22Rv1 (cell line): ENCODE measurements around the gene CENPQ.

Experiments used
- ZFX ChIP-seq: fragments of 450-650 bp; IDR thresholded peaks from 2 replicates; pipeline ENCODE4 v1.6.1; 2017; ENCODE audit warnings: antibody characterized with exemption, borderline replicate concordance
- TF ChIP-seq, protein P1 (sequence below): fragments of 450-650 bp; IDR thresholded peaks from 2 replicates; pipeline ENCODE4 v1.5.1; 2017; ENCODE audit warnings: mild to moderate bottlenecking

DNA sequence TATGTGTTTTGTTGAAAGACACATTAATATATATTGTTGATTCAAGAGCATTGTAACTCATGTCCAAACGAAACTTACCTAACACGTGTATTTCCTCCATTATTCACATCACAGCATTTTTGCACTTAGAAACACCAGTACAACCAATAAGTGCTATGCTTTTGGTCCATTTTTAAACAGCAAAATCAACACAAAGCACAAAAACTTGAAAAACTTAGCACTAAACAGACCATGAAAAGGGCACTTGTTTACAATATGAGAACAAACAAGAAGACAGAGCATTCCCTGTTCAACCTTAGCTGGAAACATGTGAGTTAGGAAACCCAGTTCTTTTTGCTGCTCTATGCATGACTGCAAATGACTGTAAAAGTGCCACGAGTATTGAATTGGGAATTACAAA lies 46.2 kb downstream of the CENPQ start:
- no peak for TF ChIP-seq ZFX
- TF ChIP-seq, protein P1, sequence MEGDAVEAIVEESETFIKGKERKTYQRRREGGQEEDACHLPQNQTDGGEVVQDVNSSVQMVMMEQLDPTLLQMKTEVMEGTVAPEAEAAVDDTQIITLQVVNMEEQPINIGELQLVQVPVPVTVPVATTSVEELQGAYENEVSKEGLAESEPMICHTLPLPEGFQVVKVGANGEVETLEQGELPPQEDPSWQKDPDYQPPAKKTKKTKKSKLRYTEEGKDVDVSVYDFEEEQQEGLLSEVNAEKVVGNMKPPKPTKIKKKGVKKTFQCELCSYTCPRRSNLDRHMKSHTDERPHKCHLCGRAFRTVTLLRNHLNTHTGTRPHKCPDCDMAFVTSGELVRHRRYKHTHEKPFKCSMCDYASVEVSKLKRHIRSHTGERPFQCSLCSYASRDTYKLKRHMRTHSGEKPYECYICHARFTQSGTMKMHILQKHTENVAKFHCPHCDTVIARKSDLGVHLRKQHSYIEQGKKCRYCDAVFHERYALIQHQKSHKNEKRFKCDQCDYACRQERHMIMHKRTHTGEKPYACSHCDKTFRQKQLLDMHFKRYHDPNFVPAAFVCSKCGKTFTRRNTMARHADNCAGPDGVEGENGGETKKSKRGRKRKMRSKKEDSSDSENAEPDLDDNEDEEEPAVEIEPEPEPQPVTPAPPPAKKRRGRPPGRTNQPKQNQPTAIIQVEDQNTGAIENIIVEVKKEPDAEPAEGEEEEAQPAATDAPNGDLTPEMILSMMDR: no peak
